ENCODE measurements around the gene ACSS1. TPM values are rescaled to one million over a fixed set of nuclear protein-coding genes. Genes with fewer than 3 reads are reported as not detected.

The ACSS1 gene
- polyA plus RNA-seq, 2 of the 4 experiments (the other 2 are of a cell fraction) = 7.2 to 7.6 TPM

GRCh38 chr20:25018425-25018824 lies 39.5 kb downstream of the ACSS1 start:
- no peak for TF ChIP-seq RNF2 (IDR thresholded peaks at IDR 0.05; ENCODE audit: borderline replicate concordance, low read depth)
- TF ChIP-seq FOSL2 (IDR thresholded peaks at IDR 0.05) = no peak
- no peak for TF ChIP-seq FOSL2 (CRISPR knock-in tag; IDR thresholded peaks at IDR 0.05)
- no peak for TF ChIP-seq E2F6 (IDR thresholded peaks at IDR 0.05; ENCODE audit: borderline replicate concordance, low read depth)
- TF ChIP-seq TFCP2L1 (CRISPR knock-in tag; IDR thresholded peaks at IDR 0.05) = no peak
- TF ChIP-seq POLR2A (IDR thresholded peaks at IDR 0.05; ENCODE audit: low read length) = no peak
- no peak for TF ChIP-seq SMC3 (IDR thresholded peaks at IDR 0.05)
- no peak for TF ChIP-seq EHMT2 (IDR thresholded peaks at IDR 0.05; ENCODE audit: low read depth)
- no peak for TF ChIP-seq REST (IDR thresholded peaks at IDR 0.05)
- ATAC-seq (no peak), FAIRE-seq (no peak), DNase-seq (ENCODE audit: low read depth in 1 of 2, low spot score in 1 of 2) (no peak)
- H3K27ac ChIP-seq = no peak overlapping the region
- no peaks in the 10 kb centered on the region for H3K9me3 ChIP-seq
- WGBS (ENCODE audit: missing lambda C conversion rate) = 68% methylated on average over 2 of the region's 2 CpGs
- no peak overlapping the region for H3K4me2 ChIP-seq
- CTCF ChIA-PET = interaction anchor here (0.7 to 2.1 kb wide), 6 partner anchors 9 to 268 kb away, joined by 3 to 5 read pairs (median 3); no protein-coding TSS in a partner anchor
- no peak overlapping the region for H3K4me3 ChIP-seq
- POLR2A ChIA-PET = no interaction called here
- no peaks in the 10 kb centered on the region for H3K4me1 ChIP-seq

GRCh38 chr20:25017257-25017803 lies 40.6 kb downstream of the ACSS1 start:
- Histone ChIP-seq H3K27ac (no peak overlapping the region), H3K4me3 (no peak overlapping the region), H3K4me1 (no peaks in the 10 kb centered on the region), H3K4me2 (no peak overlapping the region), H3K9me3 (no peaks in the 10 kb centered on the region)
- no peak for ATAC-seq
- no peak for FAIRE-seq
- DNase-seq (ENCODE audit: low read depth in 1 of 2, low spot score in 1 of 2) = no peak
- ChIA-PET CTCF (interaction anchor here (1.0 to 1.6 kb wide), 3 partner anchors 23 to 48 kb away, joined by 3 to 5 read pairs (median 4); no protein-coding TSS in a partner anchor), POLR2A (no interaction called here)
- TF ChIP-seq NPAS2 (CRISPR knock-in tag; IDR thresholded peaks at IDR 0.05; ENCODE audit: borderline replicate concordance) = no peak
- TF ChIP-seq HMGXB4 (CRISPR knock-in tag; IDR thresholded peaks at IDR 0.05; ENCODE audit: borderline replicate concordance) = no peak
- TF ChIP-seq MAFK (IDR thresholded peaks at IDR 0.05; ENCODE audit: partially characterized antibody) = peak; percentile 36
- WGBS (ENCODE audit: missing lambda C conversion rate) = 82% methylated on average over 13 of the region's 14 CpGs

- ATAC-seq (no peak; a peak in 1 of 6 replicates), FAIRE-seq (no peak), DNase-seq (ENCODE audit: low read depth in 1 of 2, low spot score in 1 of 2) (no peak)
- H3K4me1 ChIP-seq = no peaks in the 10 kb centered on the region
- H3K27ac ChIP-seq = no peak overlapping the region
- CTCF ChIA-PET = interaction anchor here (0.5 to 1.6 kb wide), 6 partner anchors 23 to 419 kb away, joined by 3 to 5 read pairs (median 4); no protein-coding TSS in a partner anchor
- POLR2A ChIA-PET = no interaction called here
- H3K4me2 ChIP-seq = no peak overlapping the region
- H3K4me3 ChIP-seq = no peak overlapping the region
- no peaks in the 10 kb centered on the region for H3K9me3 ChIP-seq
- 87% methylated on average over 11 of the region's 11 CpGs for WGBS (ENCODE audit: missing lambda C conversion rate)
- TF ChIP-seq RARB (CRISPR knock-in tag; IDR thresholded peaks at IDR 0.05) = no peak
- no peak for TF ChIP-seq PHF8 (IDR thresholded peaks at IDR 0.05; ENCODE audit: borderline replicate concordance, low read depth)
- TF ChIP-seq ZNF302 (CRISPR knock-in tag; IDR thresholded peaks at IDR 0.05) = no peak
- no peak for TF ChIP-seq GATA3 (IDR thresholded peaks at IDR 0.05; ENCODE audit: borderline replicate concordance)
- TF ChIP-seq MAFK (IDR thresholded peaks at IDR 0.05; ENCODE audit: partially characterized antibody) = no peak
- no peak for TF ChIP-seq CTCF (IDR thresholded peaks at IDR 0.05)
- no peak for TF ChIP-seq HES2 (IDR thresholded peaks at IDR 0.05)
- TF ChIP-seq CBX2 (IDR thresholded peaks at IDR 0.05; ENCODE audit: borderline replicate concordance, low read depth) = no peak
- no peak for TF ChIP-seq BCL3 (IDR thresholded peaks at IDR 0.05)
- TF ChIP-seq JUNB (IDR thresholded peaks at IDR 0.05) = no peak
- no peak for TF ChIP-seq KDM1A (IDR thresholded peaks at IDR 0.05; ENCODE audit: low read depth)
- no peak for TF ChIP-seq TFCP2L1 (CRISPR knock-in tag; IDR thresholded peaks at IDR 0.05)
- TF ChIP-seq EHF (CRISPR knock-in tag; IDR thresholded peaks at IDR 0.05) = no peak
- TF ChIP-seq BHLHE40 (IDR thresholded peaks at IDR 0.05; ENCODE audit: low read depth, low read length) = no peak
- TF ChIP-seq ZFP36 (IDR thresholded peaks at IDR 0.05; ENCODE audit: borderline replicate concordance, partially characterized antibody) = no peak
Observed at GRCh38 chr20:25016471-25016870, 41.5 kb downstream of the ACSS1 start.

Measured in A549 (cell line).